ENCODE measurements around the gene SUN1.
"Not testable (repeated sequence)": the region's sequence is repeated elsewhere in the genome, so short reads cannot be mapped to it uniquely, and the experiment has no call there.

- not testable (repeated sequence) for TF ChIP-seq CTCF (IDR thresholded peaks at IDR 0.05; ENCODE audit: low read length); EZH2 (optimal IDR thresholded peaks at IDR 0.05; ENCODE audit: low read depth, low read length)
These were observed 35.7 kb upstream of the SUN1 start for GRCh38 chr7:796434-797169.
